Measurements from ENCODE around the gene SHB. TPM values are rescaled to one million over a fixed set of nuclear protein-coding genes. Genes with fewer than 3 reads are reported as not detected.

The SHB gene
- total and polyA plus RNA-seq, 2 of the 13 experiments (the other 11 are each of a cell fraction or from before 2014, with no cell fraction given), result 19.4 to 20.7 TPM

DNA sequence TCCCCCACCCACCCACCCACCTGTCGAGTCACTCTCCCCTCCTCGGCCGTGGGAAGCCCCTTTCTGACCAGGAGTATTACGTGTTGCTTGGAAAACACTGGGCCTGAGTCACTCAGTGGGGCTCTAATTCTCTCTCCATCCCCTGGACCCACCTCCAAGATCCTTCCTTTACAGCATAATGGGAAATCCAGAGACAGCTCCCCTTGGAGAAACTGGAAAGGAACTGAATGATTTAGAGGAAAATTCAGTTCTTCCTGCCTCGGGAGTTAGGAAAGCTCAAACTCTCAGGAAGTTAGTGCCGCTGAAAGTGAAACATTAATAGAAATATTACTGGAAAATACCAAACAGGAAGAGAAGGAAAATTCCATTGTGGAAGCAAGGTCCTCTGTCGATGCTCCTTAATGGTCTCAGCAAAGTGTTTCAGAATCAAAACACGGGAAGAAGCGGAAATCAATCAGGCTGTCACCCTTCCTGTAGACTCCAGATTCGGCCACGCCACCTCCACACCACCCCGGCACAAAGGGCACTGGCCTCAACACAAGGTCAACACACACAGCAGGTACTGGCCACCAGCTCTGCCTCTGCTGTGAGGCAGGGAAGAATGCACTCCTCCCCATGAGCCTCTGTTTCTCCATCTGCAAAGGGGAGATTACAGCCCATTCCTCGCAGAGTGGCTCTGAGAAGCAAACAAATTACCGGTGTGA lies 9.6 kb downstream of the SHB start (continued):
- TF ChIP-seq, protein P1, sequence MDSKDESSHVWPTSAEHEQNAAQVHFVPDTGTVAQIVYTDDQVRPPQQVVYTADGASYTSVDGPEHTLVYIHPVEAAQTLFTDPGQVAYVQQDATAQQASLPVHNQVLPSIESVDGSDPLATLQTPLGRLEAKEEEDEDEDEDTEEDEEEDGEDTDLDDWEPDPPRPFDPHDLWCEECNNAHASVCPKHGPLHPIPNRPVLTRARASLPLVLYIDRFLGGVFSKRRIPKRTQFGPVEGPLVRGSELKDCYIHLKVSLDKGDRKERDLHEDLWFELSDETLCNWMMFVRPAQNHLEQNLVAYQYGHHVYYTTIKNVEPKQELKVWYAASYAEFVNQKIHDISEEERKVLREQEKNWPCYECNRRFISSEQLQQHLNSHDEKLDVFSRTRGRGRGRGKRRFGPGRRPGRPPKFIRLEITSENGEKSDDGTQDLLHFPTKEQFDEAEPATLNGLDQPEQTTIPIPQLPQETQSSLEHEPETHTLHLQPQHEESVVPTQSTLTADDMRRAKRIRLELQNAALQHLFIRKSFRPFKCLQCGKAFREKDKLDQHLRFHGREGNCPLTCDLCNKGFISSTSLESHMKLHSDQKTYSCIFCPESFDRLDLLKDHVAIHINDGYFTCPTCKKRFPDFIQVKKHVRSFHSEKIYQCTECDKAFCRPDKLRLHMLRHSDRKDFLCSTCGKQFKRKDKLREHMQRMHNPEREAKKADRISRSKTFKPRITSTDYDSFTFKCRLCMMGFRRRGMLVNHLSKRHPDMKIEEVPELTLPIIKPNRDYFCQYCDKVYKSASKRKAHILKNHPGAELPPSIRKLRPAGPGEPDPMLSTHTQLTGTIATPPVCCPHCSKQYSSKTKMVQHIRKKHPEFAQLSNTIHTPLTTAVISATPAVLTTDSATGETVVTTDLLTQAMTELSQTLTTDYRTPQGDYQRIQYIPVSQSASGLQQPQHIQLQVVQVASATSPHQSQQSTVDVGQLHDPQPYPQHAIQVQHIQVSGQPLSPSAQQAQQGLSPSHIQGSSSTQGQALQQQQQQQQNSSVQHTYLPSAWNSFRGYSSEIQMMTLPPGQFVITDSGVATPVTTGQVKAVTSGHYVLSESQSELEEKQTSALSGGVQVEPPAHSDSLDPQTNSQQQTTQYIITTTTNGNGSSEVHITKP (CRISPR knock-in tag; IDR thresholded peaks at IDR 0.05; ENCODE audit: low read depth), result no peak; the same call in 1 of the 2 replicates
- TF ChIP-seq, protein P2, sequence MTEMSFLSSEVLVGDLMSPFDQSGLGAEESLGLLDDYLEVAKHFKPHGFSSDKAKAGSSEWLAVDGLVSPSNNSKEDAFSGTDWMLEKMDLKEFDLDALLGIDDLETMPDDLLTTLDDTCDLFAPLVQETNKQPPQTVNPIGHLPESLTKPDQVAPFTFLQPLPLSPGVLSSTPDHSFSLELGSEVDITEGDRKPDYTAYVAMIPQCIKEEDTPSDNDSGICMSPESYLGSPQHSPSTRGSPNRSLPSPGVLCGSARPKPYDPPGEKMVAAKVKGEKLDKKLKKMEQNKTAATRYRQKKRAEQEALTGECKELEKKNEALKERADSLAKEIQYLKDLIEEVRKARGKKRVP (CRISPR knock-in tag; IDR thresholded peaks at IDR 0.05), result no peak
- TF ChIP-seq ZNF800 (CRISPR knock-in tag; IDR thresholded peaks at IDR 0.05) (peak; percentile 32; the same call in 1 of the 2 replicates), ZNF790 (CRISPR knock-in tag; IDR thresholded peaks at IDR 0.05; ENCODE audit: borderline replicate concordance) (no peak), ZNF124 (CRISPR knock-in tag; IDR thresholded peaks at IDR 0.05) (no peak), ZNF792 (CRISPR knock-in tag; IDR thresholded peaks at IDR 0.05) (no peak), ZNF180 (CRISPR knock-in tag; IDR thresholded peaks at IDR 0.05; ENCODE audit: borderline replicate concordance, low read depth) (no peak), ZFP36 (IDR thresholded peaks at IDR 0.05; ENCODE audit: borderline replicate concordance, low read depth, low read length, partially characterized antibody) (no peak), ZBTB25 (CRISPR knock-in tag; IDR thresholded peaks at IDR 0.05) (no peak), GFI1 (CRISPR knock-in tag; IDR thresholded peaks at IDR 0.05; ENCODE audit: borderline replicate concordance) (peak; percentile 87; the same call in 1 of the 2 replicates), RARA (CRISPR knock-in tag; IDR thresholded peaks at IDR 0.05) (peak; percentile 96), ZNF670 (CRISPR knock-in tag; IDR thresholded peaks at IDR 0.05; ENCODE audit: borderline replicate concordance) (no peak), ZFP41 (CRISPR knock-in tag; IDR thresholded peaks at IDR 0.05; ENCODE audit: borderline replicate concordance) (no peak), MYC (CRISPR knock-in tag; IDR thresholded peaks at IDR 0.05; ENCODE audit: borderline replicate concordance) (peak; percentile 84; the same call in 1 of the 2 replicates), ZNF136 (CRISPR knock-in tag; IDR thresholded peaks at IDR 0.05; ENCODE audit: low read depth) (no peak)
- TF ChIP-seq, protein P3, sequence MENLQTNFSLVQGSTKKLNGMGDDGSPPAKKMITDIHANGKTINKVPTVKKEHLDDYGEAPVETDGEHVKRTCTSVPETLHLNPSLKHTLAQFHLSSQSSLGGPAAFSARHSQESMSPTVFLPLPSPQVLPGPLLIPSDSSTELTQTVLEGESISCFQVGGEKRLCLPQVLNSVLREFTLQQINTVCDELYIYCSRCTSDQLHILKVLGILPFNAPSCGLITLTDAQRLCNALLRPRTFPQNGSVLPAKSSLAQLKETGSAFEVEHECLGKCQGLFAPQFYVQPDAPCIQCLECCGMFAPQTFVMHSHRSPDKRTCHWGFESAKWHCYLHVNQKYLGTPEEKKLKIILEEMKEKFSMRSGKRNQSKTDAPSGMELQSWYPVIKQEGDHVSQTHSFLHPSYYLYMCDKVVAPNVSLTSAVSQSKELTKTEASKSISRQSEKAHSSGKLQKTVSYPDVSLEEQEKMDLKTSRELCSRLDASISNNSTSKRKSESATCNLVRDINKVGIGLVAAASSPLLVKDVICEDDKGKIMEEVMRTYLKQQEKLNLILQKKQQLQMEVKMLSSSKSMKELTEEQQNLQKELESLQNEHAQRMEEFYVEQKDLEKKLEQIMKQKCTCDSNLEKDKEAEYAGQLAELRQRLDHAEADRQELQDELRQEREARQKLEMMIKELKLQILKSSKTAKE (CRISPR knock-in tag; IDR thresholded peaks at IDR 0.05; ENCODE audit: borderline replicate concordance), result peak; percentile 88
- TF ChIP-seq, protein P4, sequence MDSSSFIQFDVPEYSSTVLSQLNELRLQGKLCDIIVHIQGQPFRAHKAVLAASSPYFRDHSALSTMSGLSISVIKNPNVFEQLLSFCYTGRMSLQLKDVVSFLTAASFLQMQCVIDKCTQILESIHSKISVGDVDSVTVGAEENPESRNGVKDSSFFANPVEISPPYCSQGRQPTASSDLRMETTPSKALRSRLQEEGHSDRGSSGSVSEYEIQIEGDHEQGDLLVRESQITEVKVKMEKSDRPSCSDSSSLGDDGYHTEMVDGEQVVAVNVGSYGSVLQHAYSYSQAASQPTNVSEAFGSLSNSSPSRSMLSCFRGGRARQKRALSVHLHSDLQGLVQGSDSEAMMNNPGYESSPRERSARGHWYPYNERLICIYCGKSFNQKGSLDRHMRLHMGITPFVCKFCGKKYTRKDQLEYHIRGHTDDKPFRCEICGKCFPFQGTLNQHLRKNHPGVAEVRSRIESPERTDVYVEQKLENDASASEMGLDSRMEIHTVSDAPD (CRISPR knock-in tag; IDR thresholded peaks at IDR 0.05), result no peak

Data from HepG2 (cell line).